ENCODE data around the gene CNKSR1. TPM values are rescaled to one million over a fixed set of nuclear protein-coding genes. Genes with fewer than 3 reads are reported as not detected.

CNKSR1 gene, protein sequence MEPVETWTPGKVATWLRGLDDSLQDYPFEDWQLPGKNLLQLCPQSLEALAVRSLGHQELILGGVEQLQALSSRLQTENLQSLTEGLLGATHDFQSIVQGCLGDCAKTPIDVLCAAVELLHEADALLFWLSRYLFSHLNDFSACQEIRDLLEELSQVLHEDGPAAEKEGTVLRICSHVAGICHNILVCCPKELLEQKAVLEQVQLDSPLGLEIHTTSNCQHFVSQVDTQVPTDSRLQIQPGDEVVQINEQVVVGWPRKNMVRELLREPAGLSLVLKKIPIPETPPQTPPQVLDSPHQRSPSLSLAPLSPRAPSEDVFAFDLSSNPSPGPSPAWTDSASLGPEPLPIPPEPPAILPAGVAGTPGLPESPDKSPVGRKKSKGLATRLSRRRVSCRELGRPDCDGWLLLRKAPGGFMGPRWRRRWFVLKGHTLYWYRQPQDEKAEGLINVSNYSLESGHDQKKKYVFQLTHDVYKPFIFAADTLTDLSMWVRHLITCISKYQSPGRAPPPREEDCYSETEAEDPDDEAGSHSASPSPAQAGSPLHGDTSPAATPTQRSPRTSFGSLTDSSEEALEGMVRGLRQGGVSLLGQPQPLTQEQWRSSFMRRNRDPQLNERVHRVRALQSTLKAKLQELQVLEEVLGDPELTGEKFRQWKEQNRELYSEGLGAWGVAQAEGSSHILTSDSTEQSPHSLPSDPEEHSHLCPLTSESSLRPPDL
- total RNA-seq (2016; rRNA removed; fragmentation: Illumina TruSeq; extraction: Trizol) = 1.5 and 3.4 TPM in 2 replicates
- 0.71 and 1.3 TPM in 2 replicates for total RNA-seq (2016; cell fraction: cytosol; rRNA removed; fragmentation: Illumina TruSeq; extraction: Trizol; ENCODE audit: low read depth)
- total RNA-seq (2016; cell fraction: insoluble cytoplasmic fraction; rRNA removed; fragmentation: Illumina TruSeq; extraction: Trizol) = 1.8 and 3.1 TPM in 2 replicates
- 1.1 TPM in 2 replicates for total RNA-seq (2016; cell fraction: membrane; rRNA removed; fragmentation: Illumina TruSeq; extraction: Trizol)
- 3.7 and 5.8 TPM in 2 replicates for total RNA-seq (2016; cell fraction: nucleus; rRNA removed; fragmentation: Illumina TruSeq; extraction: Trizol)
- 8.9 and 9.7 TPM in 2 replicates for polyA plus RNA-seq (2011; rRNA removed)
- 2.4 and 2.7 TPM in 2 replicates for polyA plus RNA-seq (2011; cell fraction: cytosol; rRNA removed)
- 64.0 and 70.5 TPM in 2 replicates for polyA plus RNA-seq (2011; cell fraction: nucleus; rRNA removed)
- polyA plus RNA-seq (2012) = 6.1 and 6.7 TPM in 2 replicates
- 0.33 and 0.35 TPM in 2 replicates for polyA plus RNA-seq (2016; cell fraction: cytosol; fragmentation: Illumina TruSeq; extraction: Trizol; ENCODE audit: low read depth)
- polyA plus RNA-seq (2016; cell fraction: insoluble cytoplasmic fraction; fragmentation: Illumina TruSeq; extraction: Trizol; ENCODE audit: low read depth) = 1.9 and 2.0 TPM in 2 replicates
- polyA plus RNA-seq (2016; cell fraction: membrane; fragmentation: Illumina TruSeq; extraction: Trizol; ENCODE audit: low read depth) = 0.60 and 0.72 TPM in 2 replicates
- polyA plus RNA-seq (2016; cell fraction: nucleus; fragmentation: Illumina TruSeq; extraction: Trizol; ENCODE audit: insufficient read depth, low read depth) = 15.4 and 19.4 TPM in 2 replicates
- 9.4 and 12.9 TPM in 2 replicates for polyA minus RNA-seq (2011; rRNA and poly(A)+ RNA removed; ENCODE audit: low replicate concordance)
- 2.0 and 4.8 TPM in 2 replicates for polyA minus RNA-seq (2011; cell fraction: cytosol; rRNA and poly(A)+ RNA removed)
- 16.1 and 21.8 TPM in 2 replicates for polyA minus RNA-seq (2011; cell fraction: nucleus; rRNA and poly(A)+ RNA removed)
- Bru-seq, nascent RNA = percentile 43 among the genes with signal in this experiment
- percentile 61 among the genes with signal in this experiment for BruChase-seq, experiment 1, labeled RNA remaining after a 6-hour chase
- BruChase-seq, experiment 2, labeled RNA remaining after a 2-hour chase = percentile 52 among the genes with signal in this experiment
- long read RNA-seq, experiment 1, partial matches to known transcripts = 1 of 4 reads
- long read RNA-seq, experiment 1, other reads (novel, unspliced or antisense) = 2 of 4 reads
- long read RNA-seq, experiment 2, partial matches to known transcripts = 3 of 10 reads
- long read RNA-seq, experiment 2, other reads (novel, unspliced or antisense) = 3 of 10 reads

DNA sequence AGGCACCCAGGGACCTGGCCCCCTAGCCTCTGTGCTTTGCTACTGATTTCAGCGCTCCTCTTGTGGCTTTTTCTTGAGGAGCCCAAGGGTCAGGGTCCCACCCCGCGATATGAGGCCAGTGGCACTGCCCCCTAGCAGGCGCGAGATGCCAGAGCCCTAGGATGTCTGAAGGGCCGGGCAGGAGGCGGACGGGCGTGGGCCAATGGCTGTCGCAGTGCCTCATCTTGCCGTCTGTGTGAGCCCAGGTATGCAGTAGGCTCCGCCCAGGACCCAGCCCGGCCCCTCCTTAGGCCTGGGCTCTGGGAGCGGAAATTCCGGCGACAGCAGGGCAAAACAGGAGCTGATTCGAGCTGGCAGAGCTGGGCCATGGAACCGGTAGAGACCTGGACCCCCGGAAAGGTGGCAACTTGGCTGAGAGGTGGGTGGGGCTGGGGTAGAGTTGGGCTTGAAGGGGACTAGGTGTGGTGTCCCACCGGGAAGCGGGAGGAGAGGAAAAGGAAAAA, at the start of gene CNKSR1:
Gene CNKSR1 (plus strand): TSS at position 310 of the 503 bp plus-strand sequence. CDS start 57 bp downstream, at position 367.
- intact Hi-C loops (cut with micrococcal nuclease; ENCODE audit: unreplicated experiment) = no loop called here
- TF ChIP-seq PHF21A (CRISPR knock-in tag; IDR thresholded peaks at IDR 0.05) (peak; percentile 16; the same call in 1 of the 2 replicates), ZNF232 (CRISPR knock-in tag; IDR thresholded peaks at IDR 0.05; ENCODE audit: borderline replicate concordance) (peak; percentile 22; the same call in 1 of the 2 replicates), ZNF788 (CRISPR knock-in tag; IDR thresholded peaks at IDR 0.05; ENCODE audit: borderline replicate concordance) (peak; percentile 29; the same call in 1 of the 2 replicates), ZEB1 (IDR thresholded peaks at IDR 0.05; ENCODE audit: insufficient replicate concordance, low read depth) (peak; percentile 83), SALL1 (CRISPR knock-in tag; IDR thresholded peaks at IDR 0.05) (peak; percentile 15; the same call in 1 of the 2 replicates), PAWR (CRISPR knock-in tag; IDR thresholded peaks at IDR 0.05; ENCODE audit: borderline replicate concordance) (no peak), HNRNPLL (IDR thresholded peaks at IDR 0.05; ENCODE audit: low read depth, low read length, poor library complexity, severe bottlenecking) (peak; percentile 83), ARID4A (CRISPR knock-in tag; IDR thresholded peaks at IDR 0.05; ENCODE audit: borderline replicate concordance) (peak; percentile 50; the same call in 1 of the 2 replicates), PTBP1 (IDR thresholded peaks at IDR 0.05; ENCODE audit: low read depth, low read length, poor library complexity, severe bottlenecking) (peak; percentile 45), ZNF468 (CRISPR knock-in tag; IDR thresholded peaks at IDR 0.05) (no peak)

More for the DNA sequence above, at the start of gene CNKSR1:
- no peak for FAIRE-seq
- no peak within 1 kb of the TSS for H2AFZ ChIP-seq (ENCODE audit: low read length)
- 19% methylated on average over 16 of the region's 21 CpGs for WGBS (ENCODE audit: low lambda C conversion rate)
- no peaks in the 10 kb centered on the region for H3K79me2 ChIP-seq (ENCODE audit: insufficient read depth, low read length)
- no peaks in the 10 kb centered on the region for H3K9me3 ChIP-seq (ENCODE audit: low read length)
- H3K27me3 ChIP-seq (ENCODE audit: control insufficient read depth in 1 of 2, insufficient read depth in 2 of 2, low read length in 2 of 2) = no peaks in the 10 kb centered on the region
- H3K27ac ChIP-seq (ENCODE audit: extremely low read length, insufficient read depth, low read length) = no peak within 1 kb of the TSS
- DNase-seq (ENCODE audit: low spot score) = peak; percentile 62
- no TSS peak for BruUV-seq (replicated peaks)
- H4K20me1 ChIP-seq (ENCODE audit: insufficient read depth, low read length) = no peaks in the 10 kb centered on the region
- POLR2A ChIA-PET = interaction anchor here (1.0 to 2.0 kb wide), 2 partner anchors 48 to 57 kb away, joined by 3 to 12 read pairs; partner anchors contain the start of gene CEP85
- H3K4me1 ChIP-seq (ENCODE audit: insufficient read depth, low read length) = peaks cover 24% of the 10 kb centered on the region
- ATAC-seq = peak; percentile 94
- in situ Hi-C loops (cut with HindIII; ENCODE audit: extremely low pct_ligation_motif_present, low pct_unique_long_range_greater_than_20kb) = no loop called here
- CTCF ChIA-PET (ENCODE audit: low intra/inter-chr PET ratio, low total read pairs) = no interaction called here
- peaks cover 0 to 2% of the 10 kb centered on the region in 2 experiments; a peak in 2 of 5 replicates for H3K36me3 ChIP-seq (replicated peaks in 1 of 2; ENCODE audit: control insufficient read depth in 1 of 2, insufficient read depth in 2 of 2, low read length in 2 of 2)
- H3K4me3 ChIP-seq (replicated peaks in 1 of 3; ENCODE audit: insufficient read depth in 1 of 3, low read depth in 2 of 3, low read length in 3 of 3) = peak within 1 kb of the TSS; percentile 28 to 62 (median 59); a peak in 5 of 6 replicates
- H3K4me2 ChIP-seq (ENCODE audit: low read depth, low read length) = peak within 1 kb of the TSS; percentile 49
- peak within 1 kb of the TSS; percentile 60 for H3K9ac ChIP-seq (ENCODE audit: insufficient read depth, low read depth, low read length)

Measured in HepG2 (cell line).